ENCODE measurements around the gene FNDC3B.

FNDC3B gene

DNA sequence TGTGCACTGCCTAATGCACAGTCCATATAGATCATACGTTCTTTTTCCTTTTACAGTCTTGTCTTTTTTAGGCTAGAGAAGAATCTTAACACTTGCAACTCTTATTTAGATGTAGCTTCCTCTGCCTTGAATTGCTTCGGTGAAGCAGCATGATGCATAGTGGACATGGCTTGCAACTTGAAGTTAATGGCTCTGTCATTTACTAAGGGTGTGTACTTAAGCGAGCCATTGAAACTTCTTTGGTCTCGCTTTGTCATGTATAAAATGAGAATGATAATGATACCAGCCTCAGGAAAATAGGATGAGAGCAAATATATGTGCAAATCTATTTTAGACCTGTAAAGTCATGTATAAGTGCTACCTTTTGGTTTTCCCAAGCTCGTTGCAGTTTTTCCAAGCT lies 261.5 kb downstream of the FNDC3B start:
- H3K4me3 ChIP-seq (ENCODE audit: control insufficient read depth, low read depth, low read length), result no peak overlapping the region
- TF ChIP-seq, protein P1, sequence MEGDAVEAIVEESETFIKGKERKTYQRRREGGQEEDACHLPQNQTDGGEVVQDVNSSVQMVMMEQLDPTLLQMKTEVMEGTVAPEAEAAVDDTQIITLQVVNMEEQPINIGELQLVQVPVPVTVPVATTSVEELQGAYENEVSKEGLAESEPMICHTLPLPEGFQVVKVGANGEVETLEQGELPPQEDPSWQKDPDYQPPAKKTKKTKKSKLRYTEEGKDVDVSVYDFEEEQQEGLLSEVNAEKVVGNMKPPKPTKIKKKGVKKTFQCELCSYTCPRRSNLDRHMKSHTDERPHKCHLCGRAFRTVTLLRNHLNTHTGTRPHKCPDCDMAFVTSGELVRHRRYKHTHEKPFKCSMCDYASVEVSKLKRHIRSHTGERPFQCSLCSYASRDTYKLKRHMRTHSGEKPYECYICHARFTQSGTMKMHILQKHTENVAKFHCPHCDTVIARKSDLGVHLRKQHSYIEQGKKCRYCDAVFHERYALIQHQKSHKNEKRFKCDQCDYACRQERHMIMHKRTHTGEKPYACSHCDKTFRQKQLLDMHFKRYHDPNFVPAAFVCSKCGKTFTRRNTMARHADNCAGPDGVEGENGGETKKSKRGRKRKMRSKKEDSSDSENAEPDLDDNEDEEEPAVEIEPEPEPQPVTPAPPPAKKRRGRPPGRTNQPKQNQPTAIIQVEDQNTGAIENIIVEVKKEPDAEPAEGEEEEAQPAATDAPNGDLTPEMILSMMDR (conservative IDR thresholded peaks at IDR 0.05; ENCODE audit: control insufficient read depth, insufficient read depth, low read depth, low read length), result no peak
- no peak for DNase-seq (ENCODE audit: low read depth)

DNA sequence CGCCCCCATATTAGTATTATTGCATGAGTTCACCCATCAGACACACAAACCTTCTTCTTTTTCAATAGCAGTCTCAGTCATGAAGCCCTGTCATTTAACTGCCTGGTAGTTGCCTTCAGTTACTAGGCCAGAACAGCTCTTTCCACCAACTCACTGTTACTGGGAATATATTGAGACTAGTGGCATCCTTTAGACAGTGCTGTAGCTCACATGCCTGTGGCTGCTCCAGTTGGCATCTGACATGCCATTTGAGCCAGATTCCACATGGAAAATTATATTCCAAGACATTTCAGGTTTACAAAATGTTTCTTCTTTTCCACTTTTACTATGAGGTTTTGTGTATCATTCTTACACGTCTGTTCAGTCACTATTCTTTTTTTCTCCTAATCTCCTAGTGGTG lies 262.8 kb downstream of the FNDC3B start:
- no peak for DNase-seq (ENCODE audit: low read depth)
- TF ChIP-seq, protein P1 (conservative IDR thresholded peaks at IDR 0.05; ENCODE audit: control insufficient read depth, insufficient read depth, low read depth, low read length), result no peak
- no peak overlapping the region for H3K4me3 ChIP-seq (ENCODE audit: control insufficient read depth, low read depth, low read length)

DNA sequence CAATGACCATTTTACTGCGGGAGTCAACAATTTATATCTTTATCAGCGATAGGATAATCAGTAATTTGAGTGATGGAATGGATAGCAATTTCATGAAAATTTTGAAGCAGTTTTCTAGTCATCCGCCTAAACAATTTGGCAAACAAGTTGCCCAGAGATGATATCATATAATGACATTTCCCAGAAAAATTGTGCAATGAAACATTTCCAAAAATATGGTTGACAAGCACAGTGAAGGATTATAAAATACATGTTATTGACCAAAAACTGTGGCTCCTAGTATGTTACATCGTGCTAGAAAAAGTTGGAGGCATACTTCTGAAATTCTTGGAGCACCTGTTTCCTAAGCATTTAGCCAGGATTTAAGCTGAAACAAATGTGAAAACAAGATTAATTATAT lies 263.8 kb downstream of the FNDC3B start:
- peak; percentile 43 for DNase-seq (ENCODE audit: low read depth)
- no peak overlapping the region for H3K4me3 ChIP-seq (ENCODE audit: control insufficient read depth, low read depth, low read length)
- TF ChIP-seq, protein P1 (conservative IDR thresholded peaks at IDR 0.05; ENCODE audit: control insufficient read depth, insufficient read depth, low read depth, low read length), result no peak

DNA sequence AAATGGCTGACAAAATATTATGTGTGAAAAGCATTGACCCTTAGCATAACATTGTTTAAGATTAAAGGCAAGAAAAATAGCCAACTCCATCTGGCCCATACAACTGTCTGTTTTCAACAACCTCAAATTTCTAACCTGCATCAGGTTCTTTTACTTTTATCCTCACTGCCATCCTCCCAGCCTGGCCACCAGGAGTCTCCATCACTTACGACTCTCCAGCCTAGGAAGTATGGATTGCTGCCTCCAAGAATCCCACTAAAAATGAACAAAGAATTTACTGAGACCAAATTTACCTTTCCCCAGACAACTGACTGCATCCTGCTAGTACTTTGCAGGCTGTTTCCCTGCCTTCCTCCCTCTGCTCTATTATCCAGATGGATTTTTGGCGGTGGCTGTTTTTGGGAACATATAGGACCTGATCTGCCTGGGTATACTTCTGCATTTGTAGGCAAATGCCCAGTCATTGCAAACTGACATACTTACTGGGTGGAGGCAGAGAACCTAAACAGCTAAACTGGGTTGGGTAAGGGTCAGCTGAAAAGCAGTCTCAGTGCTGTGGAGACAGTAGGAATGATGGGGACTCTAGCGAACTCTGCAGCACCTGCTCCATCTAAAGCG lies 264.7 kb downstream of the FNDC3B start:
- TF ChIP-seq, protein P1 (conservative IDR thresholded peaks at IDR 0.05; ENCODE audit: control insufficient read depth, insufficient read depth, low read depth, low read length), result peak; percentile 36
- H3K4me3 ChIP-seq (ENCODE audit: control insufficient read depth, low read depth, low read length), result no peak overlapping the region
- DNase-seq (ENCODE audit: low read depth), result no peak

DNA sequence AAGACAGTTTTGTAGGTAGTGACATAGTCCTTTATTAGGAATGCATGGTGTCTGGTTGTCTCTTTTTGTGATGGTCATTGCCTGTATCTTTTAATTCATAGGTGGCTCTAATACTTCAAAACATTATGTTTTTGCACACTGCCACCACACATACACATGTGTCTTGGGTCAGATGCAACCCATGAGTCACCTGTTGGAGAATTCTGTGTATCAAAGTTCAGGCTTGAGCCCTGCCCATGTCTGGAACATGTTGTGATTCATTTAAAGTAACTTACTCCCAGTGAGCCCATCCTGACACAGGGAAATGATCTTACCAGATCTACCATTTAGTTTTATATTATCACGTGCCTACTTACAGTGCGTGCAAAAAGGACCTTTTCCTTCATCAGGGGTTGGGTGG lies 266.2 kb downstream of the FNDC3B start:
- TF ChIP-seq, protein P1 (conservative IDR thresholded peaks at IDR 0.05; ENCODE audit: control insufficient read depth, insufficient read depth, low read depth, low read length), result no peak

DNA sequence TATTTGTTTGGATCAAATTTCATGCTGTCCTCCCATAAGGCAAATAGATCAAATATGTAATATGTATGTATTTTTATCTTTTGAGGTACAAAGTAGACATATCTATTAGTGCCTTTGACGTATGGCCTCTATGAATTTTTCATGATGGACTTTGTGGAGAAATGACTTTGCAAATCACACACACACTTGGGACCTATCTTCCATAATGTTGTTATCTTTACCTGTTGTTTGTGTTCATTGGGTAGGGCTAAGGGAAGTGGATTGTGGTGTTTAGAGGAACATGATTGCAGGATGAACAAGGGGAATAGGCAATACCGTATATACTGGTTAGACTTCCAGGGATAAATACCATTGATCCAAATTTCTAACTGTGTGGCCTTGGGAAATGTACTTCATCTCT lies 266.6 kb downstream of the FNDC3B start:
- H3K4me3 ChIP-seq (ENCODE audit: control insufficient read depth, low read depth, low read length), result no peak overlapping the region

More for the DNA sequence above, 266.2 kb downstream of the FNDC3B start:
- H3K4me3 ChIP-seq (ENCODE audit: control insufficient read depth, low read depth, low read length), result no peak overlapping the region
- peak; percentile 95 for DNase-seq (ENCODE audit: low read depth)

More for the DNA sequence above, 266.6 kb downstream of the FNDC3B start:
- TF ChIP-seq, protein P1 (conservative IDR thresholded peaks at IDR 0.05; ENCODE audit: control insufficient read depth, insufficient read depth, low read depth, low read length), result no peak
- no peak for DNase-seq (ENCODE audit: low read depth)

All from fibroblast of mammary gland (primary cell).